Loucy (cell line): ENCODE data around the gene SEMA5A.

Experiments
- H2AFZ ChIP-seq: fragments of 200-600 bp; sonication (generic); 2 replicates; pipeline ENCODE4 v1.6.0; 2016; ENCODE audit warnings: antibody characterized with exemption, mild to moderate bottlenecking, low read length, moderate library complexity
- H3F3A ChIP-seq: fragments of 200-600 bp; 2 replicates; pipeline ENCODE4 v1.6.0; 2016; ENCODE audit warnings: antibody characterized with exemption, low read depth, mild to moderate bottlenecking
- H3K27me3 ChIP-seq: fragments of 200-600 bp; sonication (generic); 2 replicates; pipeline ENCODE4 v1.6.1; 2014; ENCODE audit warnings: low read length, mild to moderate bottlenecking; ENCODE audit not compliant: insufficient read depth, poor library complexity, severe bottlenecking
- H3K36me3 ChIP-seq: fragments of 200-600 bp; sonication (generic); 2 replicates; pipeline ENCODE4 v1.6.1; 2016; ENCODE audit warnings: low read length; ENCODE audit not compliant: insufficient read depth
- H3K4me1 ChIP-seq: fragments of 200-600 bp; sonication (generic); 2 replicates; pipeline ENCODE4 v1.5.1; 2014; ENCODE audit warnings: low read length, mild to moderate bottlenecking; ENCODE audit not compliant: insufficient read depth, poor library complexity, severe bottlenecking
- H3K4me2 ChIP-seq: fragments of 200-600 bp; sonication (generic); 2 replicates; pipeline ENCODE4 v1.6.0; 2014; ENCODE audit warnings: antibody characterized with exemption, low read length, low read depth, mild to moderate bottlenecking; ENCODE audit not compliant: poor library complexity, severe bottlenecking
- H3K4me3 ChIP-seq: fragments of 200-600 bp; sonication (generic); 2 replicates; pipeline ENCODE4 v1.5.1; 2014; ENCODE audit warnings: low read length, mild to moderate bottlenecking, mixed read lengths; ENCODE audit not compliant: poor library complexity, severe bottlenecking
- H3K79me2 ChIP-seq: fragments of 200-600 bp; sonication (generic); 2 replicates; pipeline ENCODE4 v1.6.1; 2014; ENCODE audit warnings: low read length; ENCODE audit not compliant: insufficient read depth
- H3K9ac ChIP-seq: fragments of 200-600 bp; sonication (generic); 2 replicates; pipeline ENCODE4 v1.6.0; 2014; ENCODE audit warnings: mild to moderate bottlenecking, low read depth, low read length, moderate library complexity; ENCODE audit not compliant: poor library complexity, severe bottlenecking
- H3K9me2 ChIP-seq: fragments of 200-600 bp; sonication (generic); replicated peaks from 2 replicates; pipeline ENCODE4 v1.6.1; 2016; ENCODE audit warnings: low read depth, low read length, mixed read lengths
- H3K9me3 ChIP-seq: fragments of 200-600 bp; sonication (generic); 2 replicates; pipeline ENCODE4 v1.6.1; 2014; ENCODE audit warnings: mild to moderate bottlenecking, antibody characterized with exemption, low read length, low read depth; ENCODE audit not compliant: insufficient read depth
- H4K20me1 ChIP-seq: fragments of 200-600 bp; sonication (generic); 2 replicates; pipeline ENCODE4 v1.6.0; 2014; ENCODE audit warnings: antibody characterized with exemption, low read length, mild to moderate bottlenecking; ENCODE audit not compliant: insufficient read depth, poor library complexity, severe bottlenecking
- EZH2phosphoT487 ChIP-seq: fragments of 200-600 bp; IDR thresholded peaks from 2 replicates; pipeline ENCODE4 v1.6.1; 2018; ENCODE audit warnings: antibody characterized with exemption, mild to moderate bottlenecking, moderate library complexity, borderline replicate concordance
- TF ChIP-seq, protein P1 (sequence below): fragments of 200-600 bp; sonication (generic); conservative IDR thresholded peaks from 2 replicates; pipeline ENCODE4 v1.5.1; 2014; ENCODE audit warnings: mild to moderate bottlenecking, antibody characterized with exemption, low read length

The SEMA5A gene

GRCh38 chr5:9454491-9454890, 91.4 kb downstream of the SEMA5A start:
- Histone ChIP-seq H4K20me1 (no peaks in the 10 kb centered on the region), H3F3A (no peaks in the 10 kb centered on the region), H3K9ac (no peak overlapping the region), H3K9me3 (no peaks in the 10 kb centered on the region), H3K4me2 (no peak overlapping the region), H3K36me3 (no peaks in the 10 kb centered on the region), H2AFZ (no peak overlapping the region), H3K79me2 (no peaks in the 10 kb centered on the region), H3K4me3 (no peak overlapping the region), H3K4me1 (no peaks in the 10 kb centered on the region), H3K9me2 (no peaks in the 10 kb centered on the region), H3K27me3 (no peaks in the 10 kb centered on the region)
- no peak for TF ChIP-seq EZH2phosphoT487
- TF ChIP-seq, protein P1, sequence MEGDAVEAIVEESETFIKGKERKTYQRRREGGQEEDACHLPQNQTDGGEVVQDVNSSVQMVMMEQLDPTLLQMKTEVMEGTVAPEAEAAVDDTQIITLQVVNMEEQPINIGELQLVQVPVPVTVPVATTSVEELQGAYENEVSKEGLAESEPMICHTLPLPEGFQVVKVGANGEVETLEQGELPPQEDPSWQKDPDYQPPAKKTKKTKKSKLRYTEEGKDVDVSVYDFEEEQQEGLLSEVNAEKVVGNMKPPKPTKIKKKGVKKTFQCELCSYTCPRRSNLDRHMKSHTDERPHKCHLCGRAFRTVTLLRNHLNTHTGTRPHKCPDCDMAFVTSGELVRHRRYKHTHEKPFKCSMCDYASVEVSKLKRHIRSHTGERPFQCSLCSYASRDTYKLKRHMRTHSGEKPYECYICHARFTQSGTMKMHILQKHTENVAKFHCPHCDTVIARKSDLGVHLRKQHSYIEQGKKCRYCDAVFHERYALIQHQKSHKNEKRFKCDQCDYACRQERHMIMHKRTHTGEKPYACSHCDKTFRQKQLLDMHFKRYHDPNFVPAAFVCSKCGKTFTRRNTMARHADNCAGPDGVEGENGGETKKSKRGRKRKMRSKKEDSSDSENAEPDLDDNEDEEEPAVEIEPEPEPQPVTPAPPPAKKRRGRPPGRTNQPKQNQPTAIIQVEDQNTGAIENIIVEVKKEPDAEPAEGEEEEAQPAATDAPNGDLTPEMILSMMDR, result no peak

- no peak overlapping the region for H3K4me3 ChIP-seq
- H3K4me1 ChIP-seq, result no peaks in the 10 kb centered on the region
- no peaks in the 10 kb centered on the region for H3K36me3 ChIP-seq
- H3K79me2 ChIP-seq, result no peaks in the 10 kb centered on the region
- TF ChIP-seq EZH2phosphoT487, result no peak
- TF ChIP-seq, protein P1, result no peak
- no peak overlapping the region for H2AFZ ChIP-seq
- no peaks in the 10 kb centered on the region for H3K27me3 ChIP-seq
- no peaks in the 10 kb centered on the region for H3K9me3 ChIP-seq
- no peaks in the 10 kb centered on the region for H4K20me1 ChIP-seq
- H3K4me2 ChIP-seq, result no peak overlapping the region
- H3K9me2 ChIP-seq, result no peaks in the 10 kb centered on the region
- H3F3A ChIP-seq, result no peaks in the 10 kb centered on the region
- H3K9ac ChIP-seq, result no peak overlapping the region
Observed at GRCh38 chr5:9454012-9454481, 91.8 kb downstream of the SEMA5A start.

GRCh38 chr5:9453480-9454011, 92.3 kb downstream of the SEMA5A start:
- no peak overlapping the region for H3K9ac ChIP-seq
- no peaks in the 10 kb centered on the region for H3K4me1 ChIP-seq
- no peak overlapping the region for H2AFZ ChIP-seq
- H4K20me1 ChIP-seq, result no peaks in the 10 kb centered on the region
- H3K27me3 ChIP-seq, result no peaks in the 10 kb centered on the region
- H3K9me2 ChIP-seq, result no peaks in the 10 kb centered on the region
- H3K36me3 ChIP-seq, result no peaks in the 10 kb centered on the region
- TF ChIP-seq, protein P1, result no peak
- TF ChIP-seq EZH2phosphoT487, result no peak
- H3K4me2 ChIP-seq, result no peak overlapping the region
- no peaks in the 10 kb centered on the region for H3K79me2 ChIP-seq
- no peaks in the 10 kb centered on the region for H3F3A ChIP-seq
- H3K4me3 ChIP-seq, result no peak overlapping the region
- H3K9me3 ChIP-seq, result no peaks in the 10 kb centered on the region
